CD4-positive, alpha-beta memory T cell (primary cell): ENCODE results near the gene PSMB9. TPM values are rescaled to one million over a fixed set of nuclear protein-coding genes. Genes with fewer than 3 reads are reported as not detected.

ENCODE experiments used
- CTCF ChIA-PET: fragments of 350-600 bp; sonication (Branson Sonifier 250); formaldehyde crosslinking; loops from one replicate; lab custom pipeline; 2021; ENCODE audit warnings: inconsistent platforms; ENCODE audit not compliant: partially characterized antibody; lab: Charles Lee
- POLR2A ChIA-PET: fragments of 350-600 bp; sonication (Branson Sonifier 250); formaldehyde crosslinking; loops from one replicate; lab custom pipeline; 2021; ENCODE audit not compliant: partially characterized antibody; lab: Charles Lee
- DNase-seq, 5 donors: peaks; one replicate each; pipeline versions ENCODE4 v3.0.0 to v3.0.0-alpha.2; 2020 to 2022; ENCODE audit warnings: mixed read lengths in 1 of 5
- H3K27ac ChIP-seq: one replicate; pipeline ENCODE4 v1.7.0; 2013; ENCODE audit warnings: low read depth, low read length
- H3K27me3 ChIP-seq: 2 replicates; pipeline ENCODE4 v1.7.0; 2013; ENCODE audit warnings: mild to moderate bottlenecking, low read length, moderate library complexity; ENCODE audit not compliant: insufficient read depth
- H3K36me3 ChIP-seq: 2 replicates; pipeline ENCODE4 v1.7.0; 2013; ENCODE audit warnings: mild to moderate bottlenecking, low read length, moderate library complexity; ENCODE audit not compliant: insufficient read depth
- H3K4me1 ChIP-seq: 2 replicates; pipeline ENCODE4 v1.7.0; 2013; ENCODE audit warnings: mild to moderate bottlenecking, low read length, moderate library complexity; ENCODE audit not compliant: insufficient read depth
- H3K4me3 ChIP-seq, 2 donors: one replicate each; pipeline ENCODE4 v1.7.0; 2013; ENCODE audit warnings: low read length in 2 of 2, mild to moderate bottlenecking in 1 of 2
- H3K9me3 ChIP-seq, 2 donors: one replicate each; pipeline ENCODE4 v1.7.0; 2013; ENCODE audit warnings: low read length in 2 of 2, control low read depth in 1 of 2; ENCODE audit not compliant: control insufficient read depth in 1 of 2
- H3K27ac Mint-ChIP-seq, 7 donors: one replicate each; pipeline ENCODE4 v1.8.0; 2020 to 2021; ENCODE audit warnings: mixed read lengths in 7 of 7, mild to moderate bottlenecking in 6 of 7, inconsistent platforms in 3 of 7, moderate library complexity in 3 of 7
- H3K27me3 Mint-ChIP-seq, 2 donors: one replicate each; pipeline ENCODE4 v1.8.0; 2020 to 2021; ENCODE audit warnings: mixed read lengths in 2 of 2
- H3K36me3 Mint-ChIP-seq, 2 donors: one replicate each; pipeline ENCODE4 v1.8.0; 2020 to 2021; ENCODE audit warnings: mixed read lengths in 2 of 2, inconsistent platforms in 1 of 2, mild to moderate bottlenecking in 1 of 2
- H3K4me1 Mint-ChIP-seq, 4 donors: one replicate each; pipeline ENCODE4 v1.8.0; 2020 to 2021; ENCODE audit warnings: mixed read lengths in 4 of 4, mild to moderate bottlenecking in 1 of 4
- H3K4me3 Mint-ChIP-seq, 8 donors: one replicate each; pipeline ENCODE4 v1.8.0; 2020 to 2021; ENCODE audit warnings: mixed read lengths in 8 of 8, mild to moderate bottlenecking in 7 of 8, moderate library complexity in 6 of 8, inconsistent platforms in 3 of 8
- H3K9me3 Mint-ChIP-seq, 8 donors: one replicate each; pipeline ENCODE4 v1.8.0; 2020 to 2021; ENCODE audit warnings: mixed read lengths in 8 of 8, mild to moderate bottlenecking in 5 of 8, inconsistent platforms in 3 of 8, moderate library complexity in 1 of 8
- intact Hi-C: fragments of 100-400 bp; cut with micrococcal nuclease; formaldehyde crosslinking; loops from one replicate; pipeline ENCODE4 v1.15.1; 2023
- polyA plus RNA-seq, 2 donors: library from polyadenylated mRNA; unstranded; fragments of 300-500 nt; fragmentation: Illumina TruSeq; gene quantifications; one replicate each; pipeline ENCODE4 v1.2.3, GENCODE V29; 2021
- total RNA-seq, 2 experiments: library from RNA; stranded (reverse); gene quantifications; one replicate each; pipeline ENCODE4 v1.2.3, GENCODE V29; 2021

Gene PSMB9
- total and polyA plus RNA-seq, 4 experiments from 2014 or later, result 141 to 763 (median 323) TPM

GRCh38 chr6:32847795-32848194 lies 6.2 kb upstream of the PSMB9 start:
- Mint-ChIP-seq H3K27me3 (no peaks in the 10 kb centered on the region), H3K27ac (peak overlapping the region; percentile 81 to 100 (median 99)), H3K9me3 (no peaks in the 10 kb centered on the region), H3K4me3 (peak overlapping the region; percentile 94 to 100 (median 97)), H3K4me1 (peaks cover 54 to 97% (median 67%) of the 10 kb centered on the region in 4 donors), H3K36me3 (peaks cover 80 to 94% of the 10 kb centered on the region in 2 donors)
- Histone ChIP-seq H3K27me3 (no peaks in the 10 kb centered on the region), H3K36me3 (peaks cover 66% of the 10 kb centered on the region), H3K9me3 (no peaks in the 10 kb centered on the region), H3K4me3 (peak overlapping the region in 1 of 2 donors; percentile 11), H3K27ac (peak overlapping the region; percentile 99), H3K4me1 (peaks cover 76% of the 10 kb centered on the region)
- DNase-seq, result no peak
- intact Hi-C loops, result loop anchor here (10.0 kb wide), 1 partner anchor 1193 kb away; the partner anchor contains the start of genes APOM and BAG6
- CTCF ChIA-PET, result interaction anchor here (2.3 to 11.2 kb wide), 2 partner anchors 9 to 10 kb away, joined by 11 to 480 read pairs; partner anchors contain the start of genes PSMB9, TAP1 and TAP2
- POLR2A ChIA-PET, result interaction anchor here (0.8 to 11.6 kb wide), 4 partner anchors 9 to 125 kb away, joined by 3 to 1160 read pairs (median 277); partner anchors contain the start of genes BRD2, PSMB9, TAP1 and TAP2

DNA sequence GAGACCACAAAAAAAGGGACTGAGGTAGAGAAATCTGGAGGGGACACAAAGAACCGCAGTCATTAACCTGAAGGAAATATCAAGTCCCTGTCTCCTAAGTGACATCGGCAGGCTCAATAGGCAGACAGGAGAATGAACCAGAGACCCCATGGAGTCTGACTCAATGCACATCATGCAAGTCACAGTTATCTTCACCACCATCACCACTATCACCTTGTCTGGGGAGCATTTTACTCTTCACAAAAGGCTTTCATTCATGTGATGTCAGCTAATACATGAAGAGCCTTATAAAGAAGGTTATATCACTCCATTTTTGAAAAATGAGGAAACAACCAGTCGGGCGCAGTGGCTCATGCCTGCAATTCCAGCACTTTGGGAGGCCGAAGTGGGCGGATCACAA lies 4.9 kb upstream of the PSMB9 start:
- intact Hi-C loops, result loop anchor here (10.0 kb wide), 1 partner anchor 1194 kb away; the partner anchor contains the start of genes APOM and BAG6
- Mint-ChIP-seq H3K36me3 (peaks cover 79 to 93% of the 10 kb centered on the region in 2 donors), H3K27me3 (no peaks in the 10 kb centered on the region)

GRCh38 chr6:32851025-32851424 lies 3.0 kb upstream of the PSMB9 start:
- Histone ChIP-seq H3K27me3 (no peaks in the 10 kb centered on the region), H3K4me1 (peaks cover 76% of the 10 kb centered on the region), H3K36me3 (peaks cover 56% of the 10 kb centered on the region), H3K9me3 (no peaks in the 10 kb centered on the region), H3K4me3 (peak overlapping the region; percentile 2 to 93), H3K27ac (peak overlapping the region; percentile 100)
- H3K27me3 Mint-ChIP-seq, result no peaks in the 10 kb centered on the region
- H3K27ac Mint-ChIP-seq, result peak overlapping the region; percentile 85 to 99 (median 94)
- intact Hi-C loops, result loop anchor here (10.0 kb wide), 1 partner anchor 226 kb away; no protein-coding TSS in a partner anchor
- H3K4me3 Mint-ChIP-seq, result peak overlapping the region; percentile 98 to 100 (median 99)
- POLR2A ChIA-PET, result interaction anchor here (1.5 to 3.7 kb wide), 3 partner anchors 11 to 129 kb away, joined by 4 to 75 read pairs (median 32); partner anchors contain the start of gene TAP2
- CTCF ChIA-PET, result interaction anchor here (1.4 to 3.2 kb wide), 3 partner anchors 12 to 133 kb away, joined by 4 to 39 read pairs (median 14); partner anchors contain the start of gene TAP2
- no peak for DNase-seq
- peaks cover 57 to 92% (median 69%) of the 10 kb centered on the region in 4 donors for H3K4me1 Mint-ChIP-seq
- H3K9me3 Mint-ChIP-seq, result no peaks in the 10 kb centered on the region
- peaks cover 72 to 93% of the 10 kb centered on the region in 2 donors for H3K36me3 Mint-ChIP-seq

More for the DNA sequence above, 4.9 kb upstream of the PSMB9 start:
- peaks cover 66% of the 10 kb centered on the region for H3K36me3 ChIP-seq
- ChIA-PET CTCF (interaction anchor here (0.8 to 3.2 kb wide), 2 partner anchors 10 to 136 kb away, joined by 5 to 39 read pairs; partner anchors contain the start of gene TAP2), POLR2A (interaction anchor here (1.1 to 3.7 kb wide), 2 partner anchors 9 to 122 kb away, joined by 6 to 75 read pairs; partner anchors contain the start of gene TAP2)
- no peaks in the 10 kb centered on the region for H3K27me3 ChIP-seq
- H3K4me1 ChIP-seq, result peaks cover 73% of the 10 kb centered on the region
- Mint-ChIP-seq H3K9me3 (no peaks in the 10 kb centered on the region), H3K27ac (peak overlapping the region; percentile 81 to 100 (median 91)), H3K4me3 (peak overlapping the region; percentile 57 to 97 (median 82)), H3K4me1 (peaks cover 51 to 92% (median 63%) of the 10 kb centered on the region in 4 donors)
- peak overlapping the region; percentile 42 for H3K27ac ChIP-seq
- H3K9me3 ChIP-seq, result no peaks in the 10 kb centered on the region
- no peak for DNase-seq
- H3K4me3 ChIP-seq, result no peak overlapping the region

GRCh38 chr6:32852018-32852843 lies 1.8 kb upstream of the PSMB9 start:
- Histone ChIP-seq H3K4me1 (peaks cover 76% of the 10 kb centered on the region), H3K4me3 (peak overlapping the region; percentile 93 to 98), H3K27ac (peak overlapping the region; percentile 100), H3K9me3 (no peaks in the 10 kb centered on the region), H3K27me3 (no peaks in the 10 kb centered on the region), H3K36me3 (peaks cover 47% of the 10 kb centered on the region)
- ChIA-PET CTCF (interaction anchor here (1.4 to 9.6 kb wide), 5 partner anchors 10 to 132 kb away, joined by 4 to 480 read pairs (median 39); partner anchors contain the start of genes PSMB8 and TAP2), POLR2A (interaction anchor here (1.4 to 13.7 kb wide), 13 partner anchors 9 to 420 kb away, joined by 3 to 1160 read pairs (median 7); partner anchors contain the start of genes BRD2, HLA-DMA, PSMB8 and RPS18)
- no peaks in the 10 kb centered on the region for H3K27me3 Mint-ChIP-seq
- peak overlapping the region; percentile 89 to 99 (median 97) for H3K27ac Mint-ChIP-seq
- H3K4me3 Mint-ChIP-seq, result peak overlapping the region; percentile 98 to 100 (median 99)
- H3K4me1 Mint-ChIP-seq, result peaks cover 59 to 92% (median 68%) of the 10 kb centered on the region in 4 donors
- H3K36me3 Mint-ChIP-seq, result peaks cover 71 to 92% of the 10 kb centered on the region in 2 donors
- no peaks in the 10 kb centered on the region for H3K9me3 Mint-ChIP-seq
- intact Hi-C loops, result loop anchor here (10.0 kb wide), 1 partner anchor 227 kb away; no protein-coding TSS in a partner anchor
- peak in 1 of 5 donors; percentile 63 for DNase-seq

GRCh38 chr6:32852844-32853540 lies 1.0 kb upstream of the PSMB9 start:
- Mint-ChIP-seq H3K27me3 (no peaks in the 10 kb centered on the region), H3K4me3 (peak overlapping the region; percentile 98 to 100 (median 99)), H3K9me3 (no peaks in the 10 kb centered on the region), H3K4me1 (peaks cover 59 to 92% (median 68%) of the 10 kb centered on the region in 4 donors), H3K27ac (peak overlapping the region; percentile 89 to 99 (median 97)), H3K36me3 (peaks cover 71 to 92% of the 10 kb centered on the region in 2 donors)
- Histone ChIP-seq H3K9me3 (no peaks in the 10 kb centered on the region), H3K27me3 (no peaks in the 10 kb centered on the region), H3K27ac (peak overlapping the region; percentile 100), H3K36me3 (peaks cover 47% of the 10 kb centered on the region), H3K4me3 (peak overlapping the region; percentile 93 to 98), H3K4me1 (peaks cover 76% of the 10 kb centered on the region)
- POLR2A ChIA-PET, result interaction anchor here (0.9 to 13.7 kb wide), 25 partner anchors 9 to 1150 kb away, joined by 3 to 1160 read pairs (median 5); partner anchors contain the start of genes B3GALT4, BRD2, GPSM3 and HLA-DMA
- CTCF ChIA-PET, result interaction anchor here (0.8 to 9.6 kb wide), 11 partner anchors 11 to 131 kb away, joined by 3 to 480 read pairs (median 4); partner anchors contain the start of genes HLA-DMA, PSMB8 and TAP2
- peak; percentile 51 to 89 (median 58) for DNase-seq
- intact Hi-C loops, result loop anchor here (1.0 to 10.0 kb wide), 2 partner anchors 9 to 228 kb away; partner anchors contain the start of gene PSMB8
